H9 (cell line): ENCODE results near the gene KDM4E. TPM values are rescaled to one million over a fixed set of nuclear protein-coding genes. Genes with fewer than 3 reads are reported as not detected.

ENCODE experiments used
- DNase-seq: peaks from one replicate; pipeline ENCODE4 v3.0.0-alpha.2; 2017
- H2AFZ ChIP-seq: one replicate; pipeline ENCODE4 v1.6.1; 2013; ENCODE audit warnings: mild to moderate bottlenecking, low read length, control low read depth, moderate library complexity
- H2AK5ac ChIP-seq: 2 replicates; pipeline ENCODE4 v1.6.1; 2013; ENCODE audit warnings: low read length, control low read depth, mixed read lengths; ENCODE audit not compliant: insufficient read length
- H2BK120ac ChIP-seq: one replicate; pipeline ENCODE4 v1.6.1; 2013; ENCODE audit warnings: low read depth, mild to moderate bottlenecking, low read length, control low read depth, inconsistent platforms; ENCODE audit not compliant: poor library complexity, severe bottlenecking
- H2BK12ac ChIP-seq: 2 replicates; pipeline ENCODE4 v1.6.1; 2013; ENCODE audit warnings: low read length, control low read depth, mixed read lengths, low read depth; ENCODE audit not compliant: insufficient read length
- H2BK15ac ChIP-seq: 2 replicates; pipeline ENCODE4 v1.6.1; 2013; ENCODE audit warnings: low read depth, low read length, control low read depth
- H2BK20ac ChIP-seq: one replicate; pipeline ENCODE4 v1.6.1; 2013; ENCODE audit warnings: low read depth, mild to moderate bottlenecking, low read length, control low read depth, inconsistent platforms; ENCODE audit not compliant: poor library complexity, severe bottlenecking
- H2BK5ac ChIP-seq: 2 replicates; pipeline ENCODE4 v1.6.1; 2013; ENCODE audit warnings: low read length, control low read depth, mixed read lengths; ENCODE audit not compliant: insufficient read length
- H3K14ac ChIP-seq: 2 replicates; pipeline ENCODE4 v1.6.1; 2013; ENCODE audit warnings: low read length, control low read depth; ENCODE audit not compliant: insufficient read depth
- H3K18ac ChIP-seq: 2 replicates; pipeline ENCODE4 v1.6.1; 2013; ENCODE audit warnings: low read depth, mild to moderate bottlenecking, mixed read lengths, low read length, control low read depth; ENCODE audit not compliant: insufficient read length
- H3K23ac ChIP-seq: 2 replicates; pipeline ENCODE4 v1.6.1; 2013; ENCODE audit warnings: low read length, control low read depth, mixed read lengths, low read depth; ENCODE audit not compliant: insufficient read length
- H3K23me2 ChIP-seq: 2 replicates; pipeline ENCODE4 v1.6.1; 2013; ENCODE audit warnings: low read depth, mild to moderate bottlenecking, mixed read lengths, low read length, control low read depth; ENCODE audit not compliant: insufficient read length, poor library complexity, severe bottlenecking
- H3K27ac ChIP-seq: 2 replicates; pipeline ENCODE4 v1.5.1; 2013; ENCODE audit warnings: low read length, control low read depth, mixed read lengths, low read depth; ENCODE audit not compliant: insufficient read length
- H3K27me3 ChIP-seq: 2 replicates; pipeline ENCODE4 v1.6.1; 2013; ENCODE audit warnings: low read length, control low read depth, inconsistent platforms; ENCODE audit not compliant: insufficient read depth
- H3K4ac ChIP-seq: 2 replicates; pipeline ENCODE4 v1.6.1; 2013; ENCODE audit warnings: low read depth, mild to moderate bottlenecking, control low read depth, inconsistent platforms, low read length, moderate library complexity
- H3K4me1 ChIP-seq: 2 replicates; pipeline ENCODE4 v1.6.1; 2013; ENCODE audit warnings: low read length, control low read depth, inconsistent platforms; ENCODE audit not compliant: insufficient read depth
- H3K4me2 ChIP-seq: 2 replicates; pipeline ENCODE4 v1.6.1; 2013; ENCODE audit warnings: low read length, control low read depth, mixed read lengths; ENCODE audit not compliant: insufficient read length, insufficient read depth
- H3K56ac ChIP-seq: 2 replicates; pipeline ENCODE4 v1.6.1; 2013; ENCODE audit warnings: low read depth, mild to moderate bottlenecking, mixed read lengths, low read length, control low read depth; ENCODE audit not compliant: insufficient read length
- H3K79me1 ChIP-seq: 2 replicates; pipeline ENCODE4 v1.6.1; 2013; ENCODE audit warnings: low read depth, mild to moderate bottlenecking, moderate library complexity, low read length, control low read depth, inconsistent platforms; ENCODE audit not compliant: insufficient read depth, poor library complexity, severe bottlenecking
- H3K79me2 ChIP-seq: 2 replicates; pipeline ENCODE4 v1.6.1; 2013; ENCODE audit warnings: low read length, control low read depth, inconsistent platforms; ENCODE audit not compliant: insufficient read depth
- H3K9ac ChIP-seq: 2 replicates; pipeline ENCODE4 v1.6.1; 2013; ENCODE audit warnings: low read length, control low read depth, mixed read lengths; ENCODE audit not compliant: insufficient read length; ENCODE audit errors: extremely low read depth
- H3K9me3 ChIP-seq: one replicate; pipeline ENCODE4 v1.6.1; 2013; ENCODE audit warnings: low read depth, low read length, inconsistent platforms; ENCODE audit not compliant: control insufficient read depth
- H3T11ph ChIP-seq: one replicate; pipeline ENCODE4 v1.6.1; 2013; ENCODE audit warnings: mild to moderate bottlenecking, low read length, control low read depth, inconsistent platforms
- H4K20me1 ChIP-seq: one replicate; pipeline ENCODE4 v1.6.1; 2013; ENCODE audit not compliant: control insufficient read depth, insufficient read length, insufficient read depth
- H4K5ac ChIP-seq: 2 replicates; pipeline ENCODE4 v1.6.1; 2013; ENCODE audit warnings: low read depth, mild to moderate bottlenecking, mixed read lengths, low read length, control low read depth; ENCODE audit not compliant: insufficient read length
- H4K8ac ChIP-seq: replicated peaks from 2 replicates; pipeline ENCODE4 v1.6.1; 2013; ENCODE audit warnings: low read length, control low read depth, mixed read lengths, low read depth; ENCODE audit not compliant: insufficient read length
- H4K91ac ChIP-seq: 2 replicates; pipeline ENCODE4 v1.6.1; 2013; ENCODE audit warnings: low read depth, mild to moderate bottlenecking, moderate library complexity, mixed read lengths, low read length, control low read depth; ENCODE audit not compliant: insufficient read length
- H3K27ac Mint-ChIP-seq, 3 experiments: 2 replicates in 2 of 3; 3 replicates in 1 of 3; pipeline ENCODE4 v1.8.0; 2020 to 2021; ENCODE audit warnings: mixed read lengths in 3 of 3, mild to moderate bottlenecking in 1 of 3, moderate library complexity in 1 of 3
- H3K27me3 Mint-ChIP-seq: 2 replicates; pipeline ENCODE4 v1.8.0; 2021; ENCODE audit warnings: low read depth, mild to moderate bottlenecking, moderate library complexity, mixed read lengths
- H3K36me3 Mint-ChIP-seq, 3 experiments: 2 replicates in 2 of 3; 3 replicates in 1 of 3; pipeline ENCODE4 v1.8.0; 2020 to 2021; ENCODE audit warnings: low read depth in 3 of 3, mixed read lengths in 3 of 3; ENCODE audit not compliant: insufficient read depth in 1 of 3
- H3K4me1 Mint-ChIP-seq, 2 experiments: 2 replicates each; pipeline ENCODE4 v1.8.0; 2020; ENCODE audit warnings: mixed read lengths in 2 of 2
- H3K4me3 Mint-ChIP-seq, 2 experiments: 2 replicates in 1 of 2; 3 replicates in 1 of 2; pipeline ENCODE4 v1.8.0; 2020 to 2021; ENCODE audit warnings: mild to moderate bottlenecking in 2 of 2, mixed read lengths in 2 of 2, moderate library complexity in 1 of 2
- H3K9me3 Mint-ChIP-seq, 2 experiments: 2 replicates in 1 of 2; 3 replicates in 1 of 2; pipeline ENCODE4 v1.8.0; 2020; ENCODE audit warnings: mild to moderate bottlenecking in 2 of 2, mixed read lengths in 2 of 2, moderate library complexity in 1 of 2
- CTCF ChIP-seq: fragments of 200-600 bp; sonication (generic); conservative IDR thresholded peaks from 3 replicates; pipeline ENCODE4 v1.8.0; 2021; ENCODE audit warnings: antibody characterized with exemption, mild to moderate bottlenecking
- WGBS: extraction: QIAGEN DNeasy Blood & Tissue Kit; methylation state at CpG from one replicate; pipeline ENCODE4 v1.1.7; 2013; ENCODE audit warnings: missing lambda C conversion rate, low lambda C conversion rate, mixed read lengths; ENCODE audit not compliant: insufficient read length; ENCODE audit errors: extremely low coverage; 5-methylcytosine and 5-hydroxymethylcytosine counted together
- total RNA-seq: library from RNA; stranded (reverse); gene quantifications from 2 replicates; pipeline ENCODE4 v1.2.1, GENCODE V29; 2021

Gene KDM4E
- total RNA-seq, 1 experiment from 2014 or later = not detected

- H4K91ac ChIP-seq = no peak overlapping the region
- no peaks in the 10 kb centered on the region for H3K79me2 ChIP-seq
- Mint-ChIP-seq H3K27me3 (peaks cover 24% of the 10 kb centered on the region), H3K4me1 (no peaks in the 10 kb centered on the region), H3K4me3 (no peak overlapping the region), H3K27ac (no peak overlapping the region), H3K9me3 (no peaks in the 10 kb centered on the region), H3K36me3 (no peaks in the 10 kb centered on the region; a peak in 1 of 7 replicates)
- H3K18ac ChIP-seq = no peak overlapping the region
- H2BK120ac ChIP-seq = no peak overlapping the region
- H3K9me3 ChIP-seq = no peaks in the 10 kb centered on the region
- no peak overlapping the region for H2BK12ac ChIP-seq
- no peak overlapping the region for H2BK20ac ChIP-seq
- no peak overlapping the region for H3K27ac ChIP-seq
- no peak for TF ChIP-seq CTCF
- H3K9ac ChIP-seq = no peak overlapping the region
- H2AK5ac ChIP-seq = no peak overlapping the region
- H2BK15ac ChIP-seq = no peak overlapping the region
- H2AFZ ChIP-seq = no peak overlapping the region
- no peak overlapping the region for H3K4me2 ChIP-seq
- no peaks in the 10 kb centered on the region for H3K27me3 ChIP-seq
- H3K4ac ChIP-seq = no peak overlapping the region
- no peak overlapping the region for H4K5ac ChIP-seq
- H2BK5ac ChIP-seq = no peak overlapping the region
- no peak overlapping the region for H4K8ac ChIP-seq
- no CpG with 5 or more reads among the region's 1 CpG for WGBS
- H3K79me1 ChIP-seq = no peaks in the 10 kb centered on the region
- no peak for DNase-seq
- H3K4me1 ChIP-seq = no peaks in the 10 kb centered on the region
- H3K23me2 ChIP-seq = no peaks in the 10 kb centered on the region
- H3K23ac ChIP-seq = no peak overlapping the region
- no peak overlapping the region for H3T11ph ChIP-seq
- H4K20me1 ChIP-seq = no peaks in the 10 kb centered on the region
- H3K56ac ChIP-seq = no peak overlapping the region
- no peak overlapping the region for H3K14ac ChIP-seq
Measured at GRCh38 chr11:95005642-95006041, 19.4 kb upstream of the KDM4E start.
